ENCODE data around the gene KREMEN1.

- TF ChIP-seq CTCF (IDR thresholded peaks at IDR 0.05) (no peak), POLR2AphosphoS5 (IDR thresholded peaks at IDR 0.05) (no peak)
Observed at GRCh38 chr22:29105468-29105867, 32.6 kb downstream of the KREMEN1 start.

All from upper lobe of left lung (tissue), 4 donors.